Naive thymus-derived CD8-positive, alpha-beta T cell (primary cell): ENCODE results near the gene EIF5AL1. TPM values are rescaled to one million over a fixed set of nuclear protein-coding genes. Genes with fewer than 3 reads are reported as not detected.
"Not testable (repeated sequence)": the region's sequence is repeated elsewhere in the genome, so short reads cannot be mapped to it uniquely, and the experiment has no call there.

Experiments used
- ATAC-seq, 2 donors: fragments of 150-1000 bp; cut with Tn5 transposase in 1 of 2; sonication (Bioruptor Pico), chemical (Tn5 transposase) in 1 of 2; 1 replicate in 1 of 2; 2 replicates in 1 of 2; pipeline ENCODE4 v1.10.0; 2021; ENCODE audit warnings: mild to moderate bottlenecking in 2 of 2, moderate library complexity in 2 of 2
- POLR2A ChIA-PET: fragments of 350-600 bp; sonication (Branson Sonifier 250); formaldehyde crosslinking; loops from one replicate; lab custom pipeline; 2021; ENCODE audit warnings: antibody characterized with exemption; lab: Charles Lee
- DNase-seq, 10 donors: peaks; one replicate each; pipeline versions ENCODE4 v3.0.0 to v3.0.0-alpha.2; 2020 to 2022
- H3K27ac Mint-ChIP-seq, 10 donors: one replicate each; pipeline ENCODE4 v1.8.0; 2020 to 2022; ENCODE audit warnings: mild to moderate bottlenecking in 10 of 10, mixed read lengths in 10 of 10, moderate library complexity in 4 of 10, inconsistent platforms in 1 of 10
- H3K27me3 Mint-ChIP-seq, 5 donors: one replicate each; pipeline ENCODE4 v1.8.0; 2021 to 2022; ENCODE audit warnings: mixed read lengths in 5 of 5
- H3K36me3 Mint-ChIP-seq, 3 donors: one replicate each; pipeline ENCODE4 v1.8.0; 2020 to 2022; ENCODE audit warnings: mixed read lengths in 3 of 3, mild to moderate bottlenecking in 2 of 3, inconsistent platforms in 1 of 3
- H3K4me1 Mint-ChIP-seq, 4 donors: one replicate each; pipeline ENCODE4 v1.8.0; 2021 to 2022; ENCODE audit warnings: mixed read lengths in 4 of 4
- H3K4me3 Mint-ChIP-seq, 10 donors: one replicate each; pipeline ENCODE4 v1.8.0; 2020 to 2022; ENCODE audit warnings: mild to moderate bottlenecking in 10 of 10, mixed read lengths in 10 of 10, moderate library complexity in 6 of 10, inconsistent platforms in 1 of 10
- H3K9me3 Mint-ChIP-seq, 9 donors: one replicate each; pipeline ENCODE4 v1.8.0; 2020 to 2022; ENCODE audit warnings: mixed read lengths in 9 of 9, mild to moderate bottlenecking in 3 of 9, inconsistent platforms in 1 of 9, moderate library complexity in 1 of 9
- polyA plus RNA-seq, 3 donors: library from polyadenylated mRNA; unstranded; fragments of 300-500 nt; fragmentation: Illumina TruSeq; gene quantifications; one replicate each; pipeline ENCODE4 v1.2.3, GENCODE V29; 2021
- total RNA-seq, 8 experiments: library from RNA in 2 of 8; stranded (reverse) in 2 of 8; gene quantifications; one replicate each; pipeline ENCODE4 v1.2.3 and lab custom pipeline; 2021 to 2026

The EIF5AL1 gene
- total and polyA plus RNA-seq, 5 experiments from 2014 or later = 0.08 to 0.65 (median 0.52) TPM

- no peak for DNase-seq
- H3K36me3 Mint-ChIP-seq = no peaks in the 10 kb centered on the region
- POLR2A ChIA-PET = no interaction called here
- no peak overlapping the region for H3K27ac Mint-ChIP-seq
- H3K4me1 Mint-ChIP-seq = peaks cover 0 to 5% (median 0%) of the 10 kb centered on the region in 4 donors
- no peaks in the 10 kb centered on the region for H3K9me3 Mint-ChIP-seq
- no peak overlapping the region for H3K4me3 Mint-ChIP-seq
- no peak for ATAC-seq
- H3K27me3 Mint-ChIP-seq = peaks cover 3 to 36% (median 27%) of the 10 kb centered on the region in 5 donors
These were observed 6.5 kb upstream of the EIF5AL1 start for GRCh38 chr10:79505829-79506228.

- no peak overlapping the region for H3K4me3 Mint-ChIP-seq
- DNase-seq = no peak
These were observed 4.7 kb upstream of the EIF5AL1 start for GRCh38 chr10:79507440-79508167.

GRCh38 chr10:79508245-79508644 lies 4.1 kb upstream of the EIF5AL1 start:
- peaks cover 3 to 28% (median 16%) of the 10 kb centered on the region in 5 donors for H3K27me3 Mint-ChIP-seq
- ATAC-seq, H3K4me3 Mint-ChIP-seq, H3K9me3 Mint-ChIP-seq, H3K36me3 Mint-ChIP-seq, H3K27ac Mint-ChIP-seq, DNase-seq, POLR2A ChIA-PET, H3K4me1 Mint-ChIP-seq: not testable (repeated sequence)

More at GRCh38 chr10:79507440-79508167, 4.7 kb upstream of the EIF5AL1 start:
- ATAC-seq = no peak
- H3K9me3 Mint-ChIP-seq = no peaks in the 10 kb centered on the region
- H3K36me3 Mint-ChIP-seq = no peaks in the 10 kb centered on the region
- no peak overlapping the region for H3K27ac Mint-ChIP-seq
- H3K27me3 Mint-ChIP-seq = peaks cover 3 to 34% (median 22%) of the 10 kb centered on the region in 5 donors
- H3K4me1 Mint-ChIP-seq = peaks cover 0 to 5% (median 0%) of the 10 kb centered on the region in 4 donors
- POLR2A ChIA-PET = no interaction called here

GRCh38 chr10:79509306-79509933 lies 2.9 kb upstream of the EIF5AL1 start:
- peak in 1 of 2 donors; percentile 39 for ATAC-seq

GRCh38 chr10:79509934-79510508 lies 2.3 kb upstream of the EIF5AL1 start:
- H3K27ac Mint-ChIP-seq, POLR2A ChIA-PET, H3K4me3 Mint-ChIP-seq, H3K9me3 Mint-ChIP-seq, ATAC-seq, DNase-seq, H3K4me1 Mint-ChIP-seq, H3K36me3 Mint-ChIP-seq: not testable (repeated sequence)
- H3K27me3 Mint-ChIP-seq = peaks cover 3 to 22% (median 14%) of the 10 kb centered on the region in 5 donors

More at GRCh38 chr10:79509306-79509933, 2.9 kb upstream of the EIF5AL1 start:
- H3K9me3 Mint-ChIP-seq, H3K4me1 Mint-ChIP-seq, POLR2A ChIA-PET, H3K27ac Mint-ChIP-seq, H3K4me3 Mint-ChIP-seq, H3K36me3 Mint-ChIP-seq, DNase-seq: not testable (repeated sequence)
- H3K27me3 Mint-ChIP-seq = peaks cover 3 to 22% (median 12%) of the 10 kb centered on the region in 5 donors

DNA sequence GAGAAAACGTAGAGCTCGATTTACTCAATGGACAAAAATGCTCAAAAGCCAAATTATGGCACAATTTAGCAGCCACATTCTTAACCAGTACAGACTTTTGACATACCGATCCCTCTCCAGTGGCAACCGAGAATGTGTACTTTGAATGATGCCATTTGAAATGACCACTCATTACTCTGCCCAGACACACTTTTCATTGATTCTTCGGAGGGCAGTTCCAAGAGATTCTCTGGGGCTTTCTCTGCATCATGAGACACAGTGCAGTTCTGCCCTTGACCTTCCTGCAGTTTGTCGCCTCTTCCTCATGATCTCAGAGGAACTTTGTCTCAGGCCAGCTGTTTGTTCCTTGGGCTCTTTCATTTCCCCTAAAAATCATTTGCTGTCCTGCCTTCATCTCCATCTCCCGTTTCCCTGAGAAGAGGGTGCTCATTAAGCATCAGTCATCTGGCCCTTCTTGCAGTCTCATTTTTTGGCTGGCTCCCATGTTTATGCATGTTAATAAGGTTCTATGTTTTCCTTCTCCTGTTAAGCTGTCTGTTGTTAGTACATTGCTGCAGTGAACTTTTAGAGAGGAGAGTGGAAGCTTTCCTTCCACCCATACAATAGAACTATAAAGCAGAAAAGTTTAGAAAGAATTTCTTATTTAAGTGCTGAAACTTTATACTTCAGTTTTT lies 4.3 kb downstream of the EIF5AL1 start:
- H3K27ac Mint-ChIP-seq, H3K36me3 Mint-ChIP-seq, DNase-seq, ATAC-seq, H3K4me3 Mint-ChIP-seq, POLR2A ChIA-PET, H3K9me3 Mint-ChIP-seq, H3K4me1 Mint-ChIP-seq, H3K27me3 Mint-ChIP-seq: not testable (repeated sequence)

DNA sequence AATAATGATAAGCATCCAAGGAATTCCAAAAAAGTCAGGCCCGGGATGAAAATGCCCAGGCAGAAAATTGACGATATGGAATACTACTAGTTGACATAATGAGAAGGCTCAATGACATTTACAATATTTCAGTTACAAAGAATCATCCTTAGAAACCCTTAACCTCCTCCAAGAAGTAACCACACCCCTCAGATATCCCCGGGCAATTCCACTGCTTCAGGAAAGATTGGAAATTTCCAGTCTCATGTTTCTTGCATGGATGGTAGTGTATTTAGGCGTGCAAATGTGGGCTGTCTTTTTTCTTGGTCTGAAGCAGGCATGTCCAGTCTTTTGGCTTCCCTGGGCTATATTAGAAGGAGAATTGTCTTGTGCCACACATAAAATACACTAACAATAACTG lies 5.2 kb downstream of the EIF5AL1 start:
- DNase-seq, H3K9me3 Mint-ChIP-seq, H3K27me3 Mint-ChIP-seq, H3K4me1 Mint-ChIP-seq, H3K4me3 Mint-ChIP-seq, H3K36me3 Mint-ChIP-seq, POLR2A ChIA-PET, ATAC-seq, H3K27ac Mint-ChIP-seq: not testable (repeated sequence)

DNA sequence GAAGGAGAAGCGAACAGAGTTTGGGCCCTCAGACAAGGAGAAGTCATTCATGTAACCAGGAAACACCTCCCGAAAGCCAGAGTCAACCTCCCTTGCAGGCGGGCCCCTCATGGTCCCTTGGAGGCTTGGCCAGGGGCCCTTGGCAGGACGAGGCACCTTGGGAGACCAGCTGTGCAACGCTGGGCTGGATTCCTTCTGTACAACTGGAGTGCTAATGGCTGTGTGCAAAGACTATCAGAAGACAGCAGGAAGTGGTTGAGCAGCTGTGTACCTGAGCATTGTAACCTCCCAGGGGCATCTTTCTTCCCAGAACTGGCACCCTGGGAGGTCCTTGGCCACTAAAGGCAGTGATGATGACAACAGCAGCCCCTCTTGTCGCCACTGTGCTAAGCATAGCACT lies 9.4 kb downstream of the EIF5AL1 start:
- DNase-seq, H3K4me1 Mint-ChIP-seq, H3K9me3 Mint-ChIP-seq, POLR2A ChIA-PET, H3K27ac Mint-ChIP-seq, ATAC-seq, H3K36me3 Mint-ChIP-seq, H3K4me3 Mint-ChIP-seq, H3K27me3 Mint-ChIP-seq: not testable (repeated sequence)

- H3K4me3 Mint-ChIP-seq, DNase-seq, H3K27me3 Mint-ChIP-seq, POLR2A ChIA-PET, H3K4me1 Mint-ChIP-seq, H3K27ac Mint-ChIP-seq, H3K36me3 Mint-ChIP-seq, H3K9me3 Mint-ChIP-seq, ATAC-seq: not testable (repeated sequence)
These were observed 10.1 kb downstream of the EIF5AL1 start for GRCh38 chr10:79522464-79522863.

DNA sequence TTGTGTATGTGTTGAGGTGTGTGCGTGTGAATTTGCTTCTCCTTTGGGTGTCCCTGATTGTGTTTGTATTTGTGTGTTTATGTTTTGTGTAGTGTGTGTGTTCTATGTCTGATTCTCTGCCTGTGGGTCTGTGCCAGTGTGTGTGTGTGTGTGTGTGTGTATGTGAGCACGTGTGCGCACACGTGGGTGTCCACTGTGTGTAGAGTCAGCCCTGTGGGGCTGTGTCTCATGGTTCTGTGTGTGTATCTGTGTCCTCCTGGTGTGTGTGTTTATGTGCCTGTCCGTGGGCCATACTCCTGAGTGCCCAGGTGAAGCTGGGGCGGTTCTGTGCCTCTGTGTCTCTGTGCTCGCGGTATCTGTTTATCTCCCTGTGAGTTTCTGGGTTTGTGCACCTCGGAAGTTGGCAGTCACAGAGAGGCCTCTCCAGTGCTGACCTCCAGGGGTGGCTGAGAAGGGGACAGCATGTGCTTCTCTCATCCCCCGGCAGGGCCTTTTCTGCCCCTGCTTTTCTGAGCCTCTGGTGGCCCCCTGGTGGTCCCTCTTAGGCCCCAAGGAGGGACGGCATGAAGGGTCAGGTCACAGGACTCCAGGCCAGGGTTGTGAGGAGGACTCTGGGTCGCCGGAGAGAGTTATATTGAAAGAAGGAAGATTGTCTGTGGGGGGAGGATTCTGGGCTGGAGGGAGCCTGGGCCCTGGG lies 11.0 kb downstream of the EIF5AL1 start:
- H3K27me3 Mint-ChIP-seq, POLR2A ChIA-PET, DNase-seq, H3K4me3 Mint-ChIP-seq, H3K27ac Mint-ChIP-seq, H3K9me3 Mint-ChIP-seq, H3K4me1 Mint-ChIP-seq, ATAC-seq, H3K36me3 Mint-ChIP-seq: not testable (repeated sequence)

DNA sequence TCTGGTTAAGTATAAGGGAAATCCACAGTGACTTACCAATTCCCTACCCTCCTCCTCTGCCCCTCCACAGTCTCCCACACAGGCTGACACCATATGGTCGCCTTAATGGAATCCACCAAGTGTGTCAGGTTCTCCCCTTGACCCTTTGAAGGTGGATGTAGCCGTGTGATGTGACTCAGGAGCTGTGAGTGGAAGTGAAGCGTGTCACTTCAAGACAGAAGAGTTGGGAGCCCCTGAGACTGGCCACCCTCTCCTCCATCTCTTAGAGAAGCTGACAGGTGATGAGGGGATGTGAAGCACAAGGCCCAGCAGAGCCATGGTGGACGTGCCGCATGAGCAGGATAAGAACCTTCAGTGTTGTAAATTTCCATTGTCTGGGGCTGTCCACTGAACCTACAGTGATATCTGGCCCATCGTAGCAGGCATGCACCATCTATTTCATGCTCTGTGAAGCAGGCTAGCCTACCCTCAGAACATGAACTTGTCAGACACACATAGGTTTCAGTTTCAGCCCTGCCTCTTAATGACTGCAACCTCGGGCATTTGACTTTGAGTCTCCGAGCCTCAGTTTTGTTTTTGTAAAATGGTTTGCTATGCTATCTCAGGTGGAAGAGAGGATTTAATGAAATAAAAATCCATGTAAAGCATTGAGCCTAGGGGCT lies 12.8 kb downstream of the EIF5AL1 start:
- ATAC-seq, POLR2A ChIA-PET, H3K27me3 Mint-ChIP-seq, H3K4me1 Mint-ChIP-seq, H3K36me3 Mint-ChIP-seq, DNase-seq, H3K27ac Mint-ChIP-seq, H3K4me3 Mint-ChIP-seq, H3K9me3 Mint-ChIP-seq: not testable (repeated sequence)

DNA sequence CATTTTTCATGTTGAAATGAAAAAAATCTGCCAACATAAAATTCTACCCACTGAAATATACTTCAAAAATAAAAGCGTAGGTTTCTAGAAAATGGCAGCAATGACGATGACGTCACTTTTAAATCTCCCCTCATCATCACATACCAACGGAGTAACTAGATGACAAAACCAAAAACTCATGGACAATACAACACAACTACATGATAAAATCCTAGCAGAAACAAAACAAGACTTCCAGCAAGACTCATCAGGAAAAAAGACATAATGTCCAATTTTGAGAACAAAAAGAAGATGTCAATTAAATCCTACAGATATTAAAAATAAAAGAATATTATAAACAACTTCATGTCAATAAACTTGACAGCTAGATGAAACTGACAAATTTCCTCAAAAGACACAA lies 15.9 kb downstream of the EIF5AL1 start:
- H3K4me1 Mint-ChIP-seq, ATAC-seq, H3K9me3 Mint-ChIP-seq, H3K27me3 Mint-ChIP-seq, H3K36me3 Mint-ChIP-seq, H3K27ac Mint-ChIP-seq, DNase-seq, H3K4me3 Mint-ChIP-seq, POLR2A ChIA-PET: not testable (repeated sequence)
